Measurements from ENCODE around the gene RPS6KA2.
A peak's percentile ranks its signal among the peaks of the same experiment; 100 is the strongest.

Gene RPS6KA2

DNA sequence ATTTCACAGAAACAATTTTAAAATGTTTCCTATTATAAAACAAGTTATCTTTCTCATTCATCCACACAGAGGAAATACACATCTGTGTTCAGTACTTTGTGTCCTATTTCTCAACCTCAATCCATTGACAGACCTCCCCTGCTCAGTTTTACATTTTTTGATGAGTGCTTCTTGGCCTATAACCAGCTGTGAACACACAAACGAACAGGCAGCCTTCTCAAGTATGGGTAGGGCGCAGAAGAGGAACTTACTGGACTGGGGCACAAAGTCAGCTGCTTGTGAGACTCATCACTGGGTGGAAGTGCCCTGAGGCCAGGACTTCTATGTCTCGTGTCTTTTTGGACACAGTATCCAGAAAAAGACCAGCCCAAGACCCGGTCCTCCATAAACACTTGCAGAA lies 2.8 kb downstream of the RPS6KA2 start:
- peak; percentile 95 for DNase-seq (ENCODE audit: low read depth)
- TF ChIP-seq, protein P1, sequence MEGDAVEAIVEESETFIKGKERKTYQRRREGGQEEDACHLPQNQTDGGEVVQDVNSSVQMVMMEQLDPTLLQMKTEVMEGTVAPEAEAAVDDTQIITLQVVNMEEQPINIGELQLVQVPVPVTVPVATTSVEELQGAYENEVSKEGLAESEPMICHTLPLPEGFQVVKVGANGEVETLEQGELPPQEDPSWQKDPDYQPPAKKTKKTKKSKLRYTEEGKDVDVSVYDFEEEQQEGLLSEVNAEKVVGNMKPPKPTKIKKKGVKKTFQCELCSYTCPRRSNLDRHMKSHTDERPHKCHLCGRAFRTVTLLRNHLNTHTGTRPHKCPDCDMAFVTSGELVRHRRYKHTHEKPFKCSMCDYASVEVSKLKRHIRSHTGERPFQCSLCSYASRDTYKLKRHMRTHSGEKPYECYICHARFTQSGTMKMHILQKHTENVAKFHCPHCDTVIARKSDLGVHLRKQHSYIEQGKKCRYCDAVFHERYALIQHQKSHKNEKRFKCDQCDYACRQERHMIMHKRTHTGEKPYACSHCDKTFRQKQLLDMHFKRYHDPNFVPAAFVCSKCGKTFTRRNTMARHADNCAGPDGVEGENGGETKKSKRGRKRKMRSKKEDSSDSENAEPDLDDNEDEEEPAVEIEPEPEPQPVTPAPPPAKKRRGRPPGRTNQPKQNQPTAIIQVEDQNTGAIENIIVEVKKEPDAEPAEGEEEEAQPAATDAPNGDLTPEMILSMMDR (IDR thresholded peaks at IDR 0.05; ENCODE audit: low read length, missing control alignments): no peak
- H3K4me3 ChIP-seq (replicated peaks; ENCODE audit: low read depth, low read length): peak overlapping the region; percentile 10

DNA sequence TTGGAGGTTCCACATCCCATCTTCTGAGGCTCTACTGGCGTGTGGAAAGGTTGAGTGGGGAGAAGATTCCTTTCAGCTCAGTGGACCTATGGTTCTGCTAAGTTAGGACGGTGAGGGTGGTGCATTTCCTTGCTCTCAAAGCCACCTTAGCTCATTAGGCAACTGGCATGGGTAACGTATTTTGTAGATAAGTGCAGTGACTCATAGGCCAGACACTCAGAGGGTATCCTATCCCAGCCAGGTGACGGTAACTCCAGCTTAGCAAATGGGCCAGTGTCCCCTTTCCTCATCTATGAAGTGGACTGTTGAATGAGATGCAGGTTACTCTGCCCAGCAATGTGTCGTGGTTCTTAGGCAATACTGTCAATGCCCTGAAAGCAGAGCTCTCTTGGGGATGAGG lies 3.7 kb downstream of the RPS6KA2 start:
- DNase-seq (ENCODE audit: low read depth): peak; percentile 40
- H3K4me3 ChIP-seq (replicated peaks; ENCODE audit: low read depth, low read length): peak overlapping the region; percentile 4
- TF ChIP-seq, protein P1 (IDR thresholded peaks at IDR 0.05; ENCODE audit: low read length, missing control alignments): no peak

DNA sequence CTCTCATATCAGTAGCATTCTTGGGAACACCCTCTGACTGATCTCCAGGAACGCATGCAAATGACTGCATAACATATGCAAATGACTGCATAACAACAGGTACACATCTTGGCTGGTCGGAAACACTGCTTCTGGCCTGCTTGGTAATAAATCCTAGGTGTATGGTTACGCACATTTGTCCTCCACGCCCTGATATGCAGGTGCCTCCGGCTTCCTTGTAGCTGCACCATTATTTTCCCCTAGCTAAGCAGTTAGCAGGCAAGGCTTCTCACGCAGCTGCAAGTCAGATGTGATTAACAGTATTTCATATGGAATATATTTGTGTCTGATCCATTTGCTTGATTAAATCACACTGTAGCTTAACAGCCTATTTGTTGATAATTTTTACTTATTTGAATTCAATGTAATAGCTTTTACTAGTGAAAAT lies 5.9 kb downstream of the RPS6KA2 start:
- H3K4me3 ChIP-seq (replicated peaks; ENCODE audit: low read depth, low read length): peak overlapping the region; percentile 11
- DNase-seq (ENCODE audit: low read depth): no peak
- TF ChIP-seq, protein P1 (IDR thresholded peaks at IDR 0.05; ENCODE audit: low read length, missing control alignments): no peak

DNA sequence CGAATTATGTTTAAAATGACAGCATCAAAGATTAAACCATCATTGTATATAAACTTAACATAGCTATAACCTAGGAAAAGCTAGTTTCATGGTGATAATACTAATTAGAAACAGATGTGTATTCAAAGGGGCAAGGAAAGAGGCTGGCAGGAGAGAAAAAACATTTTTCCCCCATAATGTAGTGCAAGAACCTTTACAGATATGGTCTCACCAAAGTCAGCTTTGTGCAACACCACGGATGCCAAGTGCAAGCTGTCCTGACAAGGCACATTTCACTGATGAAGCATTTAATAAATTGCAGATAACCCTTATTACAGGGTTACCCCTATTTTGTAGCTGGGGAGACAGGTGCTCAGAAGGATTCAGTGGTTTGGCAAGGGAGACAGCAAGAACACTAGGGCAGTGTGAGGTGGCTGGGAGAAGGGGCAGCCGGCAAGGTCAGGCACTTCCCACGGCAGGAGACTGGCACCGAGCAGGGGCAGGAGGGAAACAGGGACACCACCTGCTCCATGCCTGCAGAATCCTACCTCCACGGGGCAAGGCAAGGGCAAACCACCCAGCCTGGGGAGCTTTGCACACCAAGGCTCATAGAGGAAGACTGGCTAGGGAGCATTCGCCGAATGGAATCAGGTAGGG lies 6.5 kb downstream of the RPS6KA2 start:
- peak; percentile 35 for DNase-seq (ENCODE audit: low read depth)
- TF ChIP-seq, protein P1 (IDR thresholded peaks at IDR 0.05; ENCODE audit: low read length, missing control alignments): no peak
- peak overlapping the region; percentile 11 for H3K4me3 ChIP-seq (replicated peaks; ENCODE audit: low read depth, low read length)

DNA sequence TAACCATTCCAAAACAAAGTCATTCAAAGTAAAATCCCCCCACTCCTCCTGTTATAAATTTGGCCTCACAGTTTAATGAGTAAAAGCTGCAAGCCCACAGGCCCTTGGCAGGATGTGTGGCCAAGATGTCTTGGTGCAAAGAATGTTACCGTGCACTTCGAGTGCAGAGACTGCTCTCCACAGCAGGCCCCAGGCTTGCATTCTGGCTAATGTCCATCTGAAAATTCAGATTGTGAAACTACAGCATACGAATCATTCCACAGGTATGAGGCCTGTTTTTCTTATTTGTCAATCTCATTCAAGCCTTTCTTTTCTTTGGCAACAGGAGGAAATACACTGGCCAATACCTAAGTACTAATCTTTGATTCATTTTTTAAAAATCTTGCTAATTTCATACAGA lies 7.1 kb downstream of the RPS6KA2 start:
- TF ChIP-seq, protein P1 (IDR thresholded peaks at IDR 0.05; ENCODE audit: low read length, missing control alignments): no peak
- no peak overlapping the region for H3K4me3 ChIP-seq (replicated peaks; ENCODE audit: low read depth, low read length)
- DNase-seq (ENCODE audit: low read depth): peak; percentile 98

DNA sequence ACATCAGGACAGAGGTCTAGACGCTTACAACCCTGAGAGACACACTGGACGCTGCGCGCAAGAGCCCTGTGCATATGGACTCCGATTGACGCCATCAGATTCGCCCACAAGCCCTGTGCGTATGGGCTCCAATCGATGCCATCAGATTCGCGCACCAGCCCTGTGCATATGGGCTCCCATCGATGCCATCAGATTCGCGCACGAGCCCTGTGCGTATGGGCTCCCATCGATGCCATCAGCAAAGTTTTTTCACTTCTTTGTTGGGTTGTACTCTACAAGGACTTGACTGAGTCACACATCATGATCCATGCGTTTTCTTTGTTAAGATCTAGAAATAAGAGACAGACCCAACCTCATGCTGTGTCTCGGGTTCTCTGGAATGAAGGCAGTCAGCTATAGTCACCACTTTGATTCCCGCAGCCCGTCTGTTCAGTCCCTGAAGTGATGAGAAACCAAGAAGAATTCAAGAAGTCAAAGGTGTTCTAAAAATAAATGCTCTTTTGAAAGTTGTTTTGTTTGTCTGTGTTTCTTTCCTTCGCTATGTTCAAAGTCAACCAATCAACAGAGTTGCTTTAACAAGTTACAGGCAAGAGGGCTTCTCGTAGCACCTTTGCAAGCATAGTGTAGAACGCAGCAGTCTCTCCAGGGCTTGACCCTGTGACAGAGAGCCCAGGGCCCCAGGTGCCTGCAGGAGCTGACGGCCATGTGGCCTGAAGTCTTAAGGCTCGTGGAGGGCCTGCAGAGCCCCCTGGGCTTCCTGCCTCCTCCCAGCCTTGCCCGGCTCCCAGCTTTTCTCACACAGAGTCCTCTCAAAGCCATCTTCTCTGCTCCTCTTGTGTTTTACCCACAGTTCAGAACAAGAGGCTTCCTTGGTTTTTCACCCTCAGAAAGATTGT lies 7.9 kb downstream of the RPS6KA2 start:
- peak; percentile 58 for DNase-seq (ENCODE audit: low read depth)
- H3K4me3 ChIP-seq (replicated peaks; ENCODE audit: low read depth, low read length): no peak overlapping the region
- TF ChIP-seq, protein P1 (IDR thresholded peaks at IDR 0.05; ENCODE audit: low read length, missing control alignments): no peak
